ENCODE results near the gene LRRC71. TPM values are rescaled to one million over a fixed set of nuclear protein-coding genes. Genes with fewer than 3 reads are reported as not detected.

Gene LRRC71
- total RNA-seq, 1 donor: not detected

DNA sequence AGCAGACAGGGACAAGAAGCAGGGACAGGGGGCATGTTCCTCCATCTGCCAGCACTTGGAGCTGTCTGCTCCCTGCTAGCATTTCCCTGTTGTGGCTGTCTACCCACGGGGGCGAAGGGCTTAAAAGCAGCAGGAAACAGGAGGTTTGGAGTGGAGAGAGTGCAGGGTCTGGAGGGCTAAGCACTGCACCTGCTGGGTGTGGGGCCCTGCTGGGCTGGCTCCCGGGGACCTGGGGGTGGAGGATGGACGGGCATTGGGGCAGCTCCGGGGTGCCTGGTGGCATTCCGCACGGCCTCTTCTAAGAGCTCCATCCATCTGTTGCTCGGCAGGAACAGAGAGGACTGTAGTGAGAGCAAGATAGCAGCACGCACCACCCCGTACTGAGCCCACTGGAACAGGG is 21.2 kb downstream of the LRRC71 start:
- no peaks in the 10 kb centered on the region for H3K4me1 ChIP-seq (ENCODE audit: insufficient read depth, low read length)
- H3K9me3 ChIP-seq (ENCODE audit: low read depth, low read length): no peaks in the 10 kb centered on the region
- H3K4me3 ChIP-seq (ENCODE audit: low read length): no peak overlapping the region
- no peaks in the 10 kb centered on the region for H3K27me3 ChIP-seq (ENCODE audit: insufficient read depth, low read length)

DNA sequence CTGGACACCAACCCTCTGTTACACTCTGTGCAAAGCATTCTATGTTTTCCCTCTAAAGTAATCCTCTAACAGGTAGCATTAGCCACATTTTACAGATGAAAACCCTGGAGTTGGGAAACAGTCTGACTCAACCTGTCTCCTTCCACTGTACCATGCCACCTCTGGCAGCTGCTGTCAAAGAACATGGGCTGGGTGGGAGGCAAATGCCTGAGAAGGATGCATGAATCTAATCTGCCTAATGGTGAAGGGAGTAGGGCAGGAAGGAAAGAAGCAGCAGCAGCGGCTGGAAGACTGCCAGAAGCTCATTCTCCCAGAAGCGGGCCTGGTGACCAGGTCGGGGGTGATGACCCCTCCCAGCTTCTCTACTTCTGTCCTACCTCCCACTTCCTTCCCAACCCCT is 21.7 kb downstream of the LRRC71 start:
- Histone ChIP-seq H3K27me3 (ENCODE audit: insufficient read depth, low read length) (no peaks in the 10 kb centered on the region), H3K9me3 (ENCODE audit: low read depth, low read length) (no peaks in the 10 kb centered on the region), H3K4me1 (ENCODE audit: insufficient read depth, low read length) (no peaks in the 10 kb centered on the region), H3K4me3 (ENCODE audit: low read length) (no peak overlapping the region)

DNA sequence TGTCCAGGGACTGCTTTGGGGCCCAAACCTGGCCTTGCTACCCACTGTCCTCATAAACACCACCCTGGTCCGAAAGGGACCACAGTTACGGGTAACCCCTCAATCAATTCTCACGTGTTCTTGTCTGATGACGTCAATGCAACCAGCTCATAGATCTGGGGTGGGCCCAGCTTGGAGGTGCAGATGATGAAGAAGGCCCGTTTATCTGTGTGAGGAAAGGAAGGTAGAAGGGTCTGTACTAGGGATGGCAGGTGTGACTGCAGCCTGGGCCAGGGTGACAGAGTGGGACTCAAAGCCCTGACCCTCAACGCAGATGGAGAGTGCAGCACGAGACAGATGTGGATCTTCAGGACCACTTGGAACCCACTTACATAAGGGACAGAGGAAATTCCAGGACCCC is 22.1 kb downstream of the LRRC71 start:
- Histone ChIP-seq H3K4me3 (ENCODE audit: low read length) (no peak overlapping the region), H3K27me3 (ENCODE audit: insufficient read depth, low read length) (no peaks in the 10 kb centered on the region), H3K9me3 (ENCODE audit: low read depth, low read length) (no peaks in the 10 kb centered on the region), H3K4me1 (ENCODE audit: insufficient read depth, low read length) (no peaks in the 10 kb centered on the region)

DNA sequence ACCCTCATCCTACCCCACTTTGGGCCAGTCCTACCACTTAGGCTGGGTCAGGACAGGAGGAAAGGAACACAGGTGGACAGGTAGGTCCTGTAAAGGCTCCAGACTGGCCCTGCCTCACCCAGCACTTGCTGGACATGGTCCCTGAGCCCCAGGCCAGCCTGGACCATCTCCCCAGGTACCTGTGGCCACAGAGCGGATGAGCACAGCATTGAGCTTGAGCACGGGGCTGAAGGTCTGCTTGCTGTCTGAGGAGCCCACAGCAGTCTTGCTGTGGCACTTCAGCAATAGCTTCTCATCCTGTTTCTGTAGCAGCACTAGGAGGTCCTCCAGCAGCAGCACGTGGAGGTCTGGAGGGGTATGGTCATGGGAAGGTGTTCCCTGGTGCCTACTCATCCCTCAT is 23.3 kb downstream of the LRRC71 start:
- Histone ChIP-seq H3K27me3 (ENCODE audit: insufficient read depth, low read length) (no peaks in the 10 kb centered on the region), H3K4me1 (ENCODE audit: insufficient read depth, low read length) (no peaks in the 10 kb centered on the region), H3K4me3 (ENCODE audit: low read length) (no peak overlapping the region), H3K9me3 (ENCODE audit: low read depth, low read length) (no peaks in the 10 kb centered on the region)

DNA sequence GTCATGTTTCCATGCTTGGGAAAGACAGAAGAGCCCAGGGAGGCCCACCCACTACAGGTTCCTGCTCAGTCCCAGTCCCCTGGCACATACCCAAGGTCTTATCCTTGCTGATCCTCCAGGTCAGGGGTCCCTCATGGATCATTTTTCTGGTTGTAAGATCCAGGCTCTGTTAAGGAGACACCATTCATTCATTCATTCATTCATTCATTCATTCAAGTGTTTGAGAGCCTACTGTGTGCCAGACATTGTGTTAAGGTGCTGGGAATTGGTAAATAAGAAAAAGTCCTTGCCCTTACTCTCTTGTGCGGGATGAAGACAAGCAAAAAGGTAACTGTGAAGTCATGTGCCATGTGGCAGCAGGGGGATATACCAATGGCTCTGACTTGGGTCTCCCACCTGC is 23.8 kb downstream of the LRRC71 start:
- Histone ChIP-seq H3K4me3 (ENCODE audit: low read length) (no peak overlapping the region), H3K27me3 (ENCODE audit: insufficient read depth, low read length) (no peaks in the 10 kb centered on the region), H3K9me3 (ENCODE audit: low read depth, low read length) (no peaks in the 10 kb centered on the region), H3K4me1 (ENCODE audit: insufficient read depth, low read length) (no peaks in the 10 kb centered on the region)

DNA sequence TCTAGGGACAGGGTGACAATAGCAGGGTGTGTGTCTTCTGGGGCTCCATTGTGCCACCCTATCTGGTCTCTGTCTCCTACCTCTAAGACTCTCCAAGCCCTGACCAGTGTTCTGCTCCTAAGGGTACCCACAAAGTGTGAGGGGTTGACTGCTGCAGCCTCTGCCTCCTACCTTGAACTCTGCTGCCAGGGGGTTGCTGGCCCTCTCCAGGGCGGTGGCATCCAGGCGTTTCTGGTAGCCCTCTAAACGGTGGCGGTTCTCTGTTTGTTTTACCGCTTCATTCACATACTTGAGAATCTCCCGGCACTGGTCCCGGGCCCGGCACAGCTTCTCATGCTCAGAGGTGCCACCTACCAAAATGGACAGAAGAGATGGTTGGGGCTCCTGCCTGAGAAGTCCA is 24.4 kb downstream of the LRRC71 start:
- H3K27me3 ChIP-seq (ENCODE audit: insufficient read depth, low read length): no peaks in the 10 kb centered on the region
- no peaks in the 10 kb centered on the region for H3K9me3 ChIP-seq (ENCODE audit: low read depth, low read length)
- no peaks in the 10 kb centered on the region for H3K4me1 ChIP-seq (ENCODE audit: insufficient read depth, low read length)
- H3K4me3 ChIP-seq (ENCODE audit: low read length): no peak overlapping the region

DNA sequence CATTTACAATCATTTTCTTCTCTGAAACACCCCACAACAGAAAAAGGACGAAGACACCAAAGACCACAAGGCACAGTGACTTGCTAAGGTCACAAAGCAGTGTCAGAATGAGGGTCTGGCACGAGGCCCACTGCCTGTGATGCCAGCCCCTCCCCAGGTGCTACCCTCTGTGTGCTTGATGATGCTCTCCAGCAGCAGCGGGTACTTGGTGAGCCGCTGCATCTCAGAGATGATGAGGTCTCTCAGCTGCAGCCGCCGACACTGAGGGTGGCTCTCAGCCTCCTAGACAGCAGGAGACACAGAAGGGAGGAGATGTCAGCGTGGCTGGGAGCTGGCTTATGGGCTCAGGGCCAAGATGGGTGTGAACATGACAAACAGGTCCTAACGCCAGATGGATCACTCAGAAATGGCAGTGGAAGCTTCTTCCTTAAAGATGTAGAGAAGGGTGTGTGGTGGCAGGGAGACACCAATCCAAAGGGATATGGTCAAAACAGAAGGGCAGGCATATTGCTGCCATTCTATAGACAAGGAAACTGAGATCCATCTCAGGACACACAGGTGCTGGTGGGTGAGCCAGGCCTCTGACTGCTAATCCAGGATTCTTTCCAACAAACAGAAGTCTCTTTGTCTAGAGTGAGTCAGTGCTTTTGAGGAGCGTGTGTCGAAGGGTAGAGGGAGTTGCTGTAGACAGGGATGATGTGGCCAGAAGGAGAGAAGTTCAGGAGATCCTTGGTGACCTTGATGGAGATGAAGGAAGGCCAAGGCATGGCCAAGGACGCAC is 25.6 kb downstream of the LRRC71 start:
- no peaks in the 10 kb centered on the region for H3K9me3 ChIP-seq (ENCODE audit: low read depth, low read length)
- no peaks in the 10 kb centered on the region for H3K4me1 ChIP-seq (ENCODE audit: insufficient read depth, low read length)
- no peaks in the 10 kb centered on the region for H3K27me3 ChIP-seq (ENCODE audit: insufficient read depth, low read length)
- no peak overlapping the region for H3K4me3 ChIP-seq (ENCODE audit: low read length)

DNA sequence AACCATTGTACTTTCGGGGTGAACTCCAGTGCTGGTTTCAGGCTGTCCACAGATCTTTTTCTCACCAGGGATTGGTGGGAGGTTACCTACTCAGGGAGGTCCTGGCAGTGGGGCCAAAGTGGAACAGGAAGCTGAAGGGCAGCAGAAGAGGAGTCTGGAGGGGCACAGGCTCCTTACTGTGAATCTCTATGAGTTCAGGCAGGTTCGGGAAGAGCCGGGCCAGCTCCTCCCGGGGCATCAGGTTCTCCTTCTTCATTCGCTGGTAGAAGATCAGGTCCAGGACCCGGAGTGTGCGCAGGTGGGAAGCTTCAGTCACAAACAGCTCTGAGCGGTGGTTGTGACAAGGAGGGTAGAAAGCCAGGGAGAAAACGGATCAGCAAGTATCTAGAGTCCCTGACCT is 26.7 kb downstream of the LRRC71 start:
- no peaks in the 10 kb centered on the region for H3K9me3 ChIP-seq (ENCODE audit: low read depth, low read length)
- H3K4me1 ChIP-seq (ENCODE audit: insufficient read depth, low read length): no peaks in the 10 kb centered on the region
- no peaks in the 10 kb centered on the region for H3K27me3 ChIP-seq (ENCODE audit: insufficient read depth, low read length)
- no peak overlapping the region for H3K4me3 ChIP-seq (ENCODE audit: low read length)

DNA sequence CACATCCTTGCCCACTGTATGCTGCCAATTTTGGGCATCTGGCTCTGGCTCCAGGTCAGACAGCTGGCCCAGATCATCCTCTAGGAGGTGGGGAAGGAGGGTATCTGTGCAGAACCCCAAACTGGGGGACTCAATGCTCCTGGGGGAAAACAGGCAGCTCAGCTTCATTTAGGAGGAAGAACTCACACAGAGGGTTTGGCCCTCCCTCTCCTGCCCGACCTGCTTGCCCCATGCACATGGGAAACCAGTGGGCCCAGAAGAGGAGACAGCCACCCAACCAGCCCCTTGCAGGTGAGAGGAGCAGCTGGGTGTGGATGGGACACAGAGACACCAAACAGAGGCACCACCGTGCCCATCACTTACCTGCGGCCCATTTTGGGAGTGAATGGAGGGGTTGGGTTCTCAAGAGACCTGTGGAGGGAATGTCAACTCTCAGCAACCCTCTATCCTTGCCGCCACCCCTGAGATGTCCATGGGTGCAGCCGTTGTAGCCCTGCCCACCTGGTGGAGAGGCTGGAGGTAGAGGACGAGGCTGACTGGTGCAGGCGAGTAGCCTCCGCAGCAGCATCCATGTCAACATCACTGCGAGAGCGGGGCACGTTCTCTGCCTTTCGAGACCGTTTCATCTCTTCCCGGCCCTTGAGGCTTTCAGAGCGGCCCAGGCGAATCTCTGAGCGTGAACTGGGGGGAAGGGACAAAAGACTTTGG is 27.5 kb downstream of the LRRC71 start:
- no peaks in the 10 kb centered on the region for H3K27me3 ChIP-seq (ENCODE audit: insufficient read depth, low read length)
- no peaks in the 10 kb centered on the region for H3K9me3 ChIP-seq (ENCODE audit: low read depth, low read length)
- H3K4me3 ChIP-seq (ENCODE audit: low read length): no peak overlapping the region
- H3K4me1 ChIP-seq (ENCODE audit: insufficient read depth, low read length): no peaks in the 10 kb centered on the region

DNA sequence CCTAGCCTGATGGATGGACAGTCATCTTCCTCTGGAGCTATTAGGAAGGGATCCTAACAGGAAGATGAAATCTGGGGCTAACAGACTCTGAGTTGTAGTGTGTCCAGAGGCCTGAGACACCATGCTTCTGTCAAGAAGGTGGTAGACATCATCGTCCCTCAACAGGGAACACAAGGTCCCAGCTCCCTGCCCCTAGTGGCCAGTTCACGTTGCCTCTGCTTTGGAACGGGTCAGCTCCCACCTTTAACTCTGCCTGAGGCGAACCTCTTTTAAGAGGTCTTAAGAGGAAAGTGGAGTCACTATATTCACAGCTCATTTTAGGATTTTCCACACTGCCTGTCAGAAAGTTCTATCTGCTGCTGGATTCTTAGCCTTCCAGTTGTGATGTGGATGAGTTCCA is 28.3 kb downstream of the LRRC71 start:
- no peaks in the 10 kb centered on the region for H3K4me1 ChIP-seq (ENCODE audit: insufficient read depth, low read length)
- H3K4me3 ChIP-seq (ENCODE audit: low read length): no peak overlapping the region
- no peaks in the 10 kb centered on the region for H3K27me3 ChIP-seq (ENCODE audit: insufficient read depth, low read length)
- H3K9me3 ChIP-seq (ENCODE audit: low read depth, low read length): no peaks in the 10 kb centered on the region

DNA sequence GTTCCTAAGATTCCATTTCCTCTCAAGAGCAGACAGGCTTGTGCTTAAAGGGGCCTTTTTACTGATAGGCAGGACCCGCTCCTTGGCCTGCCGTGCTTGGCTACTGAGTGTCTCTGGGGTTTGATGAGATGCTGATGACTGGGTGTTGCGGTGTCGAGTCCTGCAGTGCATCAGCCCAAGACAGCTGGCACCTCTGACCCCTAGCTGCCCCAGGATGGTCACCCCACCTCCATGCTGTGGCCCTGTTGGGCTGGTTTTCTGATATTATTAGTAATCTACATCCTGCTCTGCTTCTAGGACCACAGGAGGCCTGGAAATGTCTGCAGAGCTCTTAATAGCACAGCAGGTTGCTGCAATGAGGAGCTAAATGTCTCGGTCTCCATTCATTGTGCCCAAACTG is 28.7 kb downstream of the LRRC71 start:
- Histone ChIP-seq H3K4me1 (ENCODE audit: insufficient read depth, low read length) (no peaks in the 10 kb centered on the region), H3K9me3 (ENCODE audit: low read depth, low read length) (no peaks in the 10 kb centered on the region), H3K4me3 (ENCODE audit: low read length) (no peak overlapping the region), H3K27me3 (ENCODE audit: insufficient read depth, low read length) (no peaks in the 10 kb centered on the region)

DNA sequence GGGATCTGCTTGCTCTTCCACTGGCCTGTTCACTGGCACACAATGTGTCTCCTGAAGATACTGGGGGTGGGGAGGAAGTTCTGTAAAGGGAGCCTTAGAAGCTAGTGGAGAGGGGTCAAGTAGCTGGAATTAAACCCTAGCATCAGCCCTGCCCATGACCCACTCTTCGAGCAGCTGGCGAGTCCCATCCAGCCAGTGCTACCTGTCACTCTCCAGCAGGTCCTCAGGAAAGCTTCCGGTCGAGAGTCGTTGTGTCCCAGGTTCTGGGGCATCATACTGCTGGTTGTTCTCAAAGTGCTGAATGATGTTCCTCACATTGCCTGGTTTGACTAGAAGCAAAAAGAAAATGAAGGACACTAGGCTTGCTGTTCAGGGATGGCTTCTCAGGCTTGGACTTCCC is 30.9 kb downstream of the LRRC71 start:
- Histone ChIP-seq H3K27me3 (ENCODE audit: insufficient read depth, low read length) (no peaks in the 10 kb centered on the region), H3K4me1 (ENCODE audit: insufficient read depth, low read length) (no peaks in the 10 kb centered on the region), H3K9me3 (ENCODE audit: low read depth, low read length) (no peaks in the 10 kb centered on the region), H3K4me3 (ENCODE audit: low read length) (no peak overlapping the region)

DNA sequence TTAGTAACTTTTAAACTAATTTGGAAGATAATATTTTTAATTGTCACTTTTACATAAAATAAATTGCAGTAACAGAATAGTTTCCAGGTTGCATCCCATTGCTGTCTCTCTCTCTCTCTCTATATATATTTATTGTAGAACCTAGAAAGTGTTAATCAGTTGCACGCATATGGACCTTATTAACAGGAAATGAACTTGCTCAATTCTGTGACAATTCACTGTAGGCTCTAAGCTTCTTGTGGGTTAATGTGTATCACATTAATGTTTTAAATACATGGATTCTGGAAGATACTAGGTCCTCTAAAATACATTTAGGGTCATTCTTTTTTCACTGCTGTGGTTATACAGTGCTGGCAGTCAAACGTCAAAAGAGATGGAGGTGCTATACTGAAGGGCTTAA is 33.1 kb downstream of the LRRC71 start:
- Histone ChIP-seq H3K4me3 (ENCODE audit: low read length) (no peak overlapping the region), H3K9me3 (ENCODE audit: low read depth, low read length) (no peaks in the 10 kb centered on the region), H3K27me3 (ENCODE audit: insufficient read depth, low read length) (no peaks in the 10 kb centered on the region), H3K4me1 (ENCODE audit: insufficient read depth, low read length) (no peaks in the 10 kb centered on the region)

DNA sequence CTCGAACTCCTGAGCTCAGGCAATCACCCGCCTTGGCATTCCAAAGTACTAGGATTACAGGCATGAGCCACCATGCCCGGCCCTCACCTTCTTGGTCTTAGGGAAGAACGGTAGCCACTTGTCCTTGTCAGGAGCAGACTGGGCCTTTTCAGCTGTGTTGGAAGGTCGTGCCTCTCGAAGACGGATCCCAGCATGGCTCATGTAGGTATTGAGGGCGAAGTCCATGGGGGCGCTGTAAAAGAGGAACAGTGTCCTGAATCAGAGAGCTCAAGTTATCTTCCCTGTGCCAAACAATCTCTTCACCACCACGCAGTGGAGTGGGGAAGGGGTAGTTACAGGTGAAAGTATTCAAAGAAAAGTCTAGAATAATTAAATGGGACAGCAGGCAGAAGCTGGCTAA is 35.9 kb downstream of the LRRC71 start:
- Histone ChIP-seq H3K4me3 (ENCODE audit: low read length) (no peak overlapping the region), H3K4me1 (ENCODE audit: insufficient read depth, low read length) (no peaks in the 10 kb centered on the region), H3K27me3 (ENCODE audit: insufficient read depth, low read length) (no peaks in the 10 kb centered on the region), H3K9me3 (ENCODE audit: low read depth, low read length) (no peaks in the 10 kb centered on the region)

DNA sequence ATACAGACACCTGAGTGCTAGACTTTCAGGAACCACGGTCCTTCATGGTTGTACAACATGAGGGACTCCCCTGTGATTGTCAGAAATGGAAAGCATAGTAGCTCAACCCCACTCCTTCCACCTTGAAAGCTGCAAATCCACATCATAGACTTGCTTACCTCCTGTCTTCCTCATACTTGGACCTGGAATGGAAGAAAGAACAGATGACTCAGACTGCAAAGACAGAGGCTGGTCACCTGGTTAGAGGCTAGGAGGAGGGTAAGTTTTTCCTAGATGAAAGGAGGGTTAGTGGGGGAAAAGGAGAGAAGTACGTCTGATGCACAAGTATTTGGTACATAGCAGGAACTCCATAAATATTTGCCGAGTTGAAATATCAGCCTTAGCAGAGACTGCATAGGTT is 37.2 kb downstream of the LRRC71 start:
- Histone ChIP-seq H3K27me3 (ENCODE audit: insufficient read depth, low read length) (no peaks in the 10 kb centered on the region), H3K4me1 (ENCODE audit: insufficient read depth, low read length) (peaks cover 12% of the 10 kb centered on the region), H3K9me3 (ENCODE audit: low read depth, low read length) (no peaks in the 10 kb centered on the region), H3K4me3 (ENCODE audit: low read length) (no peak overlapping the region)

DNA sequence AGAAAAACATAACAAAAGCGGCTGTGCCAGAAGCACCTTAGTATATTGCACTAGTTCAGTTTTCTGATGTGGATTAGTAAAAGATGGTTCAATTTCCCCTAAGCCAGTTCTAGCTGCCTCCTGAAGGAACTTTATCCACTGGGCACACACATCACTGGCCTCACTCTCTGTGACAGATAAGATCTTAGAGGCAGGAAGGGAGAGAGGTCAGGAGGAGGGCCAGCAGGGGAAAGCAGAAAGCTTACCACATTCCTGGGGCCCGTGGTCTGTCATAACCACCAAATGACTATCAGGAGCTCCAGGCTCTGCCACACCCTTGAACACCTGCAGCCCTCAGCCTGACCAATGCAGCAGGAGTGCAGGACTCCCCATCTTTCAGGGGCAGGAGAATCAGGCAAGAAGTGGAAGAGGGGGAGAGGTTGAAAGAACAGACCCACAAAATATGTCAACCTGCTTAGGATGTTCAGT is 37.8 kb downstream of the LRRC71 start:
- H3K4me3 ChIP-seq (ENCODE audit: low read length): no peak overlapping the region
- H3K4me1 ChIP-seq (ENCODE audit: insufficient read depth, low read length): peaks cover 18% of the 10 kb centered on the region
- no peaks in the 10 kb centered on the region for H3K9me3 ChIP-seq (ENCODE audit: low read depth, low read length)
- no peaks in the 10 kb centered on the region for H3K27me3 ChIP-seq (ENCODE audit: insufficient read depth, low read length)
